Measurements from ENCODE around the gene FIBP. TPM values are rescaled to one million over a fixed set of nuclear protein-coding genes. Genes with fewer than 3 reads are reported as not detected.

The FIBP gene
- total and polyA plus RNA-seq, 10 of the 15 experiments (the other 5 are each of a cell fraction or from before 2014, with no cell fraction given), result 65.1 to 182 (median 94.6) TPM

DNA sequence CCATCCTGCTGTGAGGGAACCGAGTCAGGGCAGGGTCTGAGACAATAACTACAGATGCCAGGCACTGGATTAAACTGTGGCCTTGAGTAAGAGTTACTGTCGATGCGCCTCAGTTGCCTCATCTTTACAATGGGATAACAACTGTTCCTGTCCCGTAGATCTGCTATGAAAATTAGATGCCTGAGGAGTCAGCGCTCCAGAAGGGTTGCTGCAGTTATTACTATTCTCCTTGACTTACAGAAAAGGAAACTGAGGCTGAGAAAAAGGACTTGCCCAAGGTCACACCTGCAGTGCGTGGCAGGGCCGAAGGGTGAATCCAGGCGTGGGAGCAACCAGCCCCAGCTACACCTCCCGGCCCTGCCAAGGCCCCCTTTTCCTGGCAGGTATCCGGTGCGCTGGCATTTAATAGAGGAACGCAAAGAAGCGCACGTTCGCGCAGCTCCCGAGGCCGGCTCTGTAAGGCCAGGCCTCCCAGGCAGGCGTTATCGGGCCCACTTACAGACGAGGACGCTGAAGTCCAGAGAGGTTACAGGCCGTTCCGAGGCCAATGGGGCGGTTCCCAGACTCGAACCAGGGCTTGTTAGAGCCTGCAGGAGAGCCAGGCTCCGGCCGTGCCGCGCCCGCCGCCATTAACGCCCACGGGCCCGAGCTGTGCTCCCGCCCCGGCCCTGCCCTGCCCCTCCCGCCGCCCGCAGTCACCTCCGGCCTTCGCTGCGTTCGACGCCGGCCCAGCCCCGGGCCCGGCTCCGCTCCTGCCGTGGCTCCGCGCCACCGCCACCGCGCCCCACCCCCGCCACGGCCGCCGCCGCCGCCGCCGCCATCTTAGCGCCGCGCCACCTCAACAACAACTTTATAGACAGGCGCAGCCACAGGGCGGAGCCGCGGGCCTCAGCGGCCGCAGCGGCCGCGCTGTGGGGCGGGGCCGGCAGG, 30.2 kb upstream of the FIBP start, which contains the start of gene C11orf68 (continued):
- TF ChIP-seq E2F8 (IDR thresholded peaks at IDR 0.05; ENCODE audit: low read depth, partially characterized antibody) (no peak), MEF2B (IDR thresholded peaks at IDR 0.05; ENCODE audit: partially characterized antibody, poor library complexity, severe bottlenecking) (no peak), STAT3 (IDR thresholded peaks at IDR 0.05; ENCODE audit: low read depth, low read length) (no peak), BCL11A (IDR thresholded peaks at IDR 0.05; ENCODE audit: low read depth, low read length) (no peak), RBBP5 (conservative IDR thresholded peaks at IDR 0.05) (no peak), ASH2L (IDR thresholded peaks at IDR 0.05; ENCODE audit: borderline replicate concordance, low read depth) (no peak), NFXL1 (IDR thresholded peaks at IDR 0.05; ENCODE audit: borderline replicate concordance) (no peak), NFIC (IDR thresholded peaks at IDR 0.05; ENCODE audit: low read depth, low read length) (no peak), CHD4 (IDR thresholded peaks at IDR 0.05) (no peak), MYB (IDR thresholded peaks at IDR 0.05; ENCODE audit: borderline replicate concordance, low read depth, low read length) (no peak), TARDBP (IDR thresholded peaks at IDR 0.05; ENCODE audit: borderline replicate concordance) (peak; percentile 64), CBX5 (IDR thresholded peaks at IDR 0.05; ENCODE audit: low read depth) (no peak), DPF2 (IDR thresholded peaks at IDR 0.05) (peak; percentile 9; the same call in 1 of the 2 replicates), SRF (IDR thresholded peaks at IDR 0.05; ENCODE audit: low read depth in 2 of 2, low read length in 2 of 2) (0 out of 4 replicates have a peak, but pooled peaks of 1 of the 2 experiments have one; percentile 62), ZBED1 (IDR thresholded peaks at IDR 0.05; ENCODE audit: borderline replicate concordance) (no peak), SUZ12 (IDR thresholded peaks at IDR 0.05; ENCODE audit: unreplicated experiment) (no peak), TAF1 (IDR thresholded peaks at IDR 0.05; ENCODE audit: borderline replicate concordance, low read depth, low read length) (peak; percentile 66; the same call in 1 of the 2 replicates), GATAD2B (conservative IDR thresholded peaks at IDR 0.05; ENCODE audit: low read depth) (peak; percentile 3)
- TF ChIP-seq, protein P1, sequence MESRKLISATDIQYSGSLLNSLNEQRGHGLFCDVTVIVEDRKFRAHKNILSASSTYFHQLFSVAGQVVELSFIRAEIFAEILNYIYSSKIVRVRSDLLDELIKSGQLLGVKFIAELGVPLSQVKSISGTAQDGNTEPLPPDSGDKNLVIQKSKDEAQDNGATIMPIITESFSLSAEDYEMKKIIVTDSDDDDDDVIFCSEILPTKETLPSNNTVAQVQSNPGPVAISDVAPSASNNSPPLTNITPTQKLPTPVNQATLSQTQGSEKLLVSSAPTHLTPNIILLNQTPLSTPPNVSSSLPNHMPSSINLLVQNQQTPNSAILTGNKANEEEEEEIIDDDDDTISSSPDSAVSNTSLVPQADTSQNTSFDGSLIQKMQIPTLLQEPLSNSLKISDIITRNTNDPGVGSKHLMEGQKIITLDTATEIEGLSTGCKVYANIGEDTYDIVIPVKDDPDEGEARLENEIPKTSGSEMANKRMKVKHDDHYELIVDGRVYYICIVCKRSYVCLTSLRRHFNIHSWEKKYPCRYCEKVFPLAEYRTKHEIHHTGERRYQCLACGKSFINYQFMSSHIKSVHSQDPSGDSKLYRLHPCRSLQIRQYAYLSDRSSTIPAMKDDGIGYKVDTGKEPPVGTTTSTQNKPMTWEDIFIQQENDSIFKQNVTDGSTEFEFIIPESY (IDR thresholded peaks at IDR 0.05), result no peak
- TF ChIP-seq, protein P2, sequence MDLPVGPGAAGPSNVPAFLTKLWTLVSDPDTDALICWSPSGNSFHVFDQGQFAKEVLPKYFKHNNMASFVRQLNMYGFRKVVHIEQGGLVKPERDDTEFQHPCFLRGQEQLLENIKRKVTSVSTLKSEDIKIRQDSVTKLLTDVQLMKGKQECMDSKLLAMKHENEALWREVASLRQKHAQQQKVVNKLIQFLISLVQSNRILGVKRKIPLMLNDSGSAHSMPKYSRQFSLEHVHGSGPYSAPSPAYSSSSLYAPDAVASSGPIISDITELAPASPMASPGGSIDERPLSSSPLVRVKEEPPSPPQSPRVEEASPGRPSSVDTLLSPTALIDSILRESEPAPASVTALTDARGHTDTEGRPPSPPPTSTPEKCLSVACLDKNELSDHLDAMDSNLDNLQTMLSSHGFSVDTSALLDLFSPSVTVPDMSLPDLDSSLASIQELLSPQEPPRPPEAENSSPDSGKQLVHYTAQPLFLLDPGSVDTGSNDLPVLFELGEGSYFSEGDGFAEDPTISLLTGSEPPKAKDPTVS (IDR thresholded peaks at IDR 0.05; ENCODE audit: low read depth, low read length), result no peak

Data from GM12878 (cell line).